GM23248 (cell line): ENCODE data around the gene WDR49.

Experiments
- EZH2 ChIP-seq: fragments of 200-600 bp; sonication (generic); IDR thresholded peaks from 2 replicates; pipeline ENCODE4 v1.6.1; 2018; ENCODE audit warnings: antibody characterized with exemption, mild to moderate bottlenecking; ENCODE audit not compliant: insufficient read depth, poor library complexity, severe bottlenecking
- EZH2phosphoT487 ChIP-seq: fragments of 200-600 bp; sonication (generic); IDR thresholded peaks from 2 replicates; pipeline ENCODE4 v1.6.1; 2018; ENCODE audit warnings: antibody characterized with exemption, moderate library complexity, mild to moderate bottlenecking, low read depth; ENCODE audit not compliant: insufficient read depth

GRCh38 chr3:167653155-167653554, 587 bp downstream of the WDR49 start:
- TF ChIP-seq EZH2phosphoT487 (no peak), EZH2 (no peak)
